ENCODE data around the gene CCNL2.
"Not testable (repeated sequence)": the region's sequence is repeated elsewhere in the genome, so short reads cannot be mapped to it uniquely, and the experiment has no call there.

DNA sequence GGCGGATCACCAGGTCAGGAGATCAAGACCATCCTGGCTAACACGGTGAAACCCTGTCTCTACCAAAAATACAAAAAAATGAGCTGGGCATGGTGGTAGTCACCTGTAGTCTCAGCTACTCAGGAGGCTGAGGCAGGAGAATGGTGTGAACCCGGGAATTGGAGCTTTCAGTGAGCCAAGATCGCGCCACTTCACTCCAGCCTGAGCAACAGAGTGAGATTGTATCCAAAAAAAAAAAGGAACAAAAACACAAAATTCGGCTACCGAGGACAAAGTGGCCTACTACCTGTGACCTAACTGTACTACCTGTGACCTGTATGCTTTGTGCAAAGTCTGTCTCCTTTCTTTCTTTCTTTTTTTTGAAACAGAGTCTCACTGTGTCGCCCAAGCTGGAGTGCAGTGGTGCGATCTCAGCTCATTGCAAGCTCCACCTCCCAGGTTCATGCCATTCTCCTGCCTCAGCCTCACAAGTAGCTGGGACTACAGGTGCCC, 3.8 kb upstream of the CCNL2 start:
- TF ChIP-seq, protein P1, sequence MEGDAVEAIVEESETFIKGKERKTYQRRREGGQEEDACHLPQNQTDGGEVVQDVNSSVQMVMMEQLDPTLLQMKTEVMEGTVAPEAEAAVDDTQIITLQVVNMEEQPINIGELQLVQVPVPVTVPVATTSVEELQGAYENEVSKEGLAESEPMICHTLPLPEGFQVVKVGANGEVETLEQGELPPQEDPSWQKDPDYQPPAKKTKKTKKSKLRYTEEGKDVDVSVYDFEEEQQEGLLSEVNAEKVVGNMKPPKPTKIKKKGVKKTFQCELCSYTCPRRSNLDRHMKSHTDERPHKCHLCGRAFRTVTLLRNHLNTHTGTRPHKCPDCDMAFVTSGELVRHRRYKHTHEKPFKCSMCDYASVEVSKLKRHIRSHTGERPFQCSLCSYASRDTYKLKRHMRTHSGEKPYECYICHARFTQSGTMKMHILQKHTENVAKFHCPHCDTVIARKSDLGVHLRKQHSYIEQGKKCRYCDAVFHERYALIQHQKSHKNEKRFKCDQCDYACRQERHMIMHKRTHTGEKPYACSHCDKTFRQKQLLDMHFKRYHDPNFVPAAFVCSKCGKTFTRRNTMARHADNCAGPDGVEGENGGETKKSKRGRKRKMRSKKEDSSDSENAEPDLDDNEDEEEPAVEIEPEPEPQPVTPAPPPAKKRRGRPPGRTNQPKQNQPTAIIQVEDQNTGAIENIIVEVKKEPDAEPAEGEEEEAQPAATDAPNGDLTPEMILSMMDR (IDR thresholded peaks at IDR 0.05; ENCODE audit: low read depth, low read length, missing input control), result not testable (repeated sequence)
- not testable (repeated sequence) for TF ChIP-seq TAF1 (conservative IDR thresholded peaks at IDR 0.05); SP1 (IDR thresholded peaks at IDR 0.05); RAD21 (IDR thresholded peaks at IDR 0.05); JUND (IDR thresholded peaks at IDR 0.05); FOXA2 (IDR thresholded peaks at IDR 0.05)
- TF ChIP-seq, protein P2, sequence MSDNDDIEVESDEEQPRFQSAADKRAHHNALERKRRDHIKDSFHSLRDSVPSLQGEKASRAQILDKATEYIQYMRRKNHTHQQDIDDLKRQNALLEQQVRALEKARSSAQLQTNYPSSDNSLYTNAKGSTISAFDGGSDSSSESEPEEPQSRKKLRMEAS (IDR thresholded peaks at IDR 0.05), result not testable (repeated sequence)
- TF ChIP-seq, protein P3, sequence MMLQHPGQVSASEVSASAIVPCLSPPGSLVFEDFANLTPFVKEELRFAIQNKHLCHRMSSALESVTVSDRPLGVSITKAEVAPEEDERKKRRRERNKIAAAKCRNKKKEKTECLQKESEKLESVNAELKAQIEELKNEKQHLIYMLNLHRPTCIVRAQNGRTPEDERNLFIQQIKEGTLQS (IDR thresholded peaks at IDR 0.05), result not testable (repeated sequence)
- TF ChIP-seq, protein P4, sequence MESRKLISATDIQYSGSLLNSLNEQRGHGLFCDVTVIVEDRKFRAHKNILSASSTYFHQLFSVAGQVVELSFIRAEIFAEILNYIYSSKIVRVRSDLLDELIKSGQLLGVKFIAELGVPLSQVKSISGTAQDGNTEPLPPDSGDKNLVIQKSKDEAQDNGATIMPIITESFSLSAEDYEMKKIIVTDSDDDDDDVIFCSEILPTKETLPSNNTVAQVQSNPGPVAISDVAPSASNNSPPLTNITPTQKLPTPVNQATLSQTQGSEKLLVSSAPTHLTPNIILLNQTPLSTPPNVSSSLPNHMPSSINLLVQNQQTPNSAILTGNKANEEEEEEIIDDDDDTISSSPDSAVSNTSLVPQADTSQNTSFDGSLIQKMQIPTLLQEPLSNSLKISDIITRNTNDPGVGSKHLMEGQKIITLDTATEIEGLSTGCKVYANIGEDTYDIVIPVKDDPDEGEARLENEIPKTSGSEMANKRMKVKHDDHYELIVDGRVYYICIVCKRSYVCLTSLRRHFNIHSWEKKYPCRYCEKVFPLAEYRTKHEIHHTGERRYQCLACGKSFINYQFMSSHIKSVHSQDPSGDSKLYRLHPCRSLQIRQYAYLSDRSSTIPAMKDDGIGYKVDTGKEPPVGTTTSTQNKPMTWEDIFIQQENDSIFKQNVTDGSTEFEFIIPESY (IDR thresholded peaks at IDR 0.05), result not testable (repeated sequence)
